Panc1 (cell line): ENCODE data around the gene FBXO24.
"Not testable (repeated sequence)": the region's sequence is repeated elsewhere in the genome, so short reads cannot be mapped to it uniquely, and the experiment has no call there.

ENCODE experiments used
- CTCF ChIP-seq: fragments of 450-650 bp; IDR thresholded peaks from 2 replicates; pipeline ENCODE4 v1.5.1; 2017; ENCODE audit warnings: mild to moderate bottlenecking
- POLR2AphosphoS5 ChIP-seq: IDR thresholded peaks from 2 replicates; pipeline ENCODE4 v1.6.1; 2012; ENCODE audit warnings: mild to moderate bottlenecking, low read depth, low read length, moderate library complexity
- REST ChIP-seq, 2 experiments: IDR thresholded peaks; 2 replicates each; pipeline ENCODE4 v1.6.1; 2011 to 2012; ENCODE audit warnings: low read depth in 2 of 2, control low read depth in 1 of 2, low read length in 1 of 2, mild to moderate bottlenecking in 1 of 2, moderate library complexity in 1 of 2; ENCODE audit not compliant: insufficient read depth in 1 of 2
- TCF7L2 ChIP-seq: IDR thresholded peaks from 2 replicates; pipeline ENCODE4 v1.6.1; 2011; ENCODE audit warnings: mild to moderate bottlenecking, low read depth, low read length, inconsistent platforms

- TF ChIP-seq CTCF; POLR2AphosphoS5; REST (IDR thresholded peaks at IDR 0.05; ENCODE audit: insufficient read depth in 1 of 2, low read depth in 2 of 2, low read length in 1 of 2); TCF7L2: not testable (repeated sequence)
Observed at GRCh38 chr7:100541309-100541708, 44.8 kb upstream of the FBXO24 start.
